Measurements from ENCODE around the gene VEGFA.

Gene VEGFA

GRCh38 chr6:43724914-43725642, 44.9 kb upstream of the VEGFA start:
- no peak overlapping the region for H3K18ac ChIP-seq (ENCODE audit: low read length)
- no peak overlapping the region for H3K56ac ChIP-seq (ENCODE audit: low read length)
- no peak overlapping the region for H3K27ac ChIP-seq (ENCODE audit: low read depth, low read length)
- WGBS (ENCODE audit: extremely low coverage, insufficient coverage, low lambda C conversion rate) = no CpG with 5 or more reads among the region's 17 CpGs
- H3K79me1 ChIP-seq (ENCODE audit: low read length) = no peaks in the 10 kb centered on the region
- no peaks in the 10 kb centered on the region for H3K36me3 ChIP-seq (ENCODE audit: control insufficient read depth, insufficient read depth, low read length)
- no peak overlapping the region for H3K4ac ChIP-seq (ENCODE audit: low read depth, low read length)
- H2BK15ac ChIP-seq (replicated peaks; ENCODE audit: low read depth) = no peak overlapping the region
- H2BK120ac ChIP-seq (ENCODE audit: low read depth, low read length) = no peak overlapping the region
- H3K23ac ChIP-seq (ENCODE audit: low read length) = no peak overlapping the region
- no peak overlapping the region for H3K9ac ChIP-seq (ENCODE audit: low read length)
- no peak overlapping the region for H3K4me3 ChIP-seq (ENCODE audit: low read length)
- H4K5ac ChIP-seq (ENCODE audit: low read length) = no peak overlapping the region
- H3K27me3 ChIP-seq (ENCODE audit: insufficient read depth, low read length, poor library complexity) = no peaks in the 10 kb centered on the region
- H3K79me2 ChIP-seq (ENCODE audit: control insufficient read depth, insufficient read depth, low read length) = no peaks in the 10 kb centered on the region
- H2AK5ac ChIP-seq (ENCODE audit: low read length) = no peak overlapping the region
- no peak for DNase-seq
- no peak overlapping the region for H3K4me2 ChIP-seq (ENCODE audit: low read length)
- H3K4me1 ChIP-seq (ENCODE audit: control insufficient read depth, low read depth, low read length) = no peaks in the 10 kb centered on the region
- no peak overlapping the region for H4K8ac ChIP-seq (ENCODE audit: low read depth, low read length)
- H2BK5ac ChIP-seq (ENCODE audit: low read length) = no peak overlapping the region

- no peak overlapping the region for H3K27ac ChIP-seq (ENCODE audit: low read depth, low read length)
- no peak overlapping the region for H2BK15ac ChIP-seq (replicated peaks; ENCODE audit: low read depth)
- no peak overlapping the region for H3K9ac ChIP-seq (ENCODE audit: low read length)
- H4K5ac ChIP-seq (ENCODE audit: low read length) = no peak overlapping the region
- no peak overlapping the region for H3K18ac ChIP-seq (ENCODE audit: low read length)
- no CpG with 5 or more reads among the region's 7 CpGs for WGBS (ENCODE audit: extremely low coverage, insufficient coverage, low lambda C conversion rate)
- no peaks in the 10 kb centered on the region for H3K79me1 ChIP-seq (ENCODE audit: low read length)
- H4K8ac ChIP-seq (ENCODE audit: low read depth, low read length) = no peak overlapping the region
- H3K27me3 ChIP-seq (ENCODE audit: insufficient read depth, low read length, poor library complexity) = no peaks in the 10 kb centered on the region
- no peak overlapping the region for H3K4me2 ChIP-seq (ENCODE audit: low read length)
- no peak overlapping the region for H2AK5ac ChIP-seq (ENCODE audit: low read length)
- no peak for DNase-seq
- H3K4ac ChIP-seq (ENCODE audit: low read depth, low read length) = no peak overlapping the region
- H3K56ac ChIP-seq (ENCODE audit: low read length) = no peak overlapping the region
- H3K36me3 ChIP-seq (ENCODE audit: control insufficient read depth, insufficient read depth, low read length) = no peaks in the 10 kb centered on the region
- no peak overlapping the region for H2BK120ac ChIP-seq (ENCODE audit: low read depth, low read length)
- peak overlapping the region; percentile 85 for H3K23ac ChIP-seq (ENCODE audit: low read length)
- no peak overlapping the region for H3K4me3 ChIP-seq (ENCODE audit: low read length)
- H3K4me1 ChIP-seq (ENCODE audit: control insufficient read depth, low read depth, low read length) = no peaks in the 10 kb centered on the region
- no peaks in the 10 kb centered on the region for H3K79me2 ChIP-seq (ENCODE audit: control insufficient read depth, insufficient read depth, low read length)
- H2BK5ac ChIP-seq (ENCODE audit: low read length) = no peak overlapping the region
Measured at GRCh38 chr6:43725643-43726580, 44.1 kb upstream of the VEGFA start.

GRCh38 chr6:43727634-43728033, 42.4 kb upstream of the VEGFA start:
- Histone ChIP-seq H3K79me2 (ENCODE audit: control insufficient read depth, insufficient read depth, low read length) (no peaks in the 10 kb centered on the region), H3K27ac (ENCODE audit: low read depth, low read length) (no peak overlapping the region), H2AK5ac (ENCODE audit: low read length) (no peak overlapping the region), H3K4me1 (ENCODE audit: control insufficient read depth, low read depth, low read length) (no peaks in the 10 kb centered on the region), H4K5ac (ENCODE audit: low read length) (no peak overlapping the region), H3K9ac (ENCODE audit: low read length) (no peak overlapping the region), H3K18ac (ENCODE audit: low read length) (no peak overlapping the region), H3K4me2 (ENCODE audit: low read length) (no peak overlapping the region), H3K79me1 (ENCODE audit: low read length) (no peaks in the 10 kb centered on the region), H2BK5ac (ENCODE audit: low read length) (no peak overlapping the region), H3K56ac (ENCODE audit: low read length) (no peak overlapping the region), H3K36me3 (ENCODE audit: control insufficient read depth, insufficient read depth, low read length) (no peaks in the 10 kb centered on the region), H3K4me3 (ENCODE audit: low read length) (no peak overlapping the region), H2BK15ac (replicated peaks; ENCODE audit: low read depth) (no peak overlapping the region), H3K27me3 (ENCODE audit: insufficient read depth, low read length, poor library complexity) (no peaks in the 10 kb centered on the region), H4K8ac (ENCODE audit: low read depth, low read length) (no peak overlapping the region), H2BK120ac (ENCODE audit: low read depth, low read length) (no peak overlapping the region), H3K4ac (ENCODE audit: low read depth, low read length) (no peak overlapping the region), H3K23ac (ENCODE audit: low read length) (no peak overlapping the region)
- whole genome bisulfite sequencing (ENCODE audit: extremely low coverage, insufficient coverage, low lambda C conversion rate) = no CpG with 5 or more reads among the region's 3 CpGs
- no peak for DNase-seq

GRCh38 chr6:43728586-43728985, 41.4 kb upstream of the VEGFA start:
- H3K4me3 ChIP-seq (ENCODE audit: low read length) = no peak overlapping the region
- no peak overlapping the region for H4K5ac ChIP-seq (ENCODE audit: low read length)
- H3K9ac ChIP-seq (ENCODE audit: low read length) = no peak overlapping the region
- H2BK15ac ChIP-seq (replicated peaks; ENCODE audit: low read depth) = no peak overlapping the region
- no peaks in the 10 kb centered on the region for H3K27me3 ChIP-seq (ENCODE audit: insufficient read depth, low read length, poor library complexity)
- H3K56ac ChIP-seq (ENCODE audit: low read length) = no peak overlapping the region
- no peak overlapping the region for H3K27ac ChIP-seq (ENCODE audit: low read depth, low read length)
- H2BK5ac ChIP-seq (ENCODE audit: low read length) = no peak overlapping the region
- no peaks in the 10 kb centered on the region for H3K4me1 ChIP-seq (ENCODE audit: control insufficient read depth, low read depth, low read length)
- no peak overlapping the region for H3K18ac ChIP-seq (ENCODE audit: low read length)
- H4K8ac ChIP-seq (ENCODE audit: low read depth, low read length) = no peak overlapping the region
- no peak overlapping the region for H2AK5ac ChIP-seq (ENCODE audit: low read length)
- no peaks in the 10 kb centered on the region for H3K79me2 ChIP-seq (ENCODE audit: control insufficient read depth, insufficient read depth, low read length)
- no peak overlapping the region for H3K23ac ChIP-seq (ENCODE audit: low read length)
- DNase-seq = no peak
- no peaks in the 10 kb centered on the region for H3K36me3 ChIP-seq (ENCODE audit: control insufficient read depth, insufficient read depth, low read length)
- WGBS (ENCODE audit: extremely low coverage, insufficient coverage, low lambda C conversion rate) = no CpG with 5 or more reads among the region's 2 CpGs
- no peak overlapping the region for H3K4ac ChIP-seq (ENCODE audit: low read depth, low read length)
- no peak overlapping the region for H2BK120ac ChIP-seq (ENCODE audit: low read depth, low read length)
- no peaks in the 10 kb centered on the region for H3K79me1 ChIP-seq (ENCODE audit: low read length)
- H3K4me2 ChIP-seq (ENCODE audit: low read length) = no peak overlapping the region

GRCh38 chr6:43729537-43729936, 40.5 kb upstream of the VEGFA start:
- H3K4me1 ChIP-seq (ENCODE audit: control insufficient read depth, low read depth, low read length) = no peaks in the 10 kb centered on the region
- H3K27ac ChIP-seq (ENCODE audit: low read depth, low read length) = no peak overlapping the region
- H3K4ac ChIP-seq (ENCODE audit: low read depth, low read length) = no peak overlapping the region
- H3K18ac ChIP-seq (ENCODE audit: low read length) = no peak overlapping the region
- H3K27me3 ChIP-seq (ENCODE audit: insufficient read depth, low read length, poor library complexity) = no peaks in the 10 kb centered on the region
- no peak for DNase-seq
- H3K36me3 ChIP-seq (ENCODE audit: control insufficient read depth, insufficient read depth, low read length) = no peaks in the 10 kb centered on the region
- H3K79me2 ChIP-seq (ENCODE audit: control insufficient read depth, insufficient read depth, low read length) = no peaks in the 10 kb centered on the region
- no peak overlapping the region for H2BK15ac ChIP-seq (replicated peaks; ENCODE audit: low read depth)
- H2BK120ac ChIP-seq (ENCODE audit: low read depth, low read length) = no peak overlapping the region
- no peak overlapping the region for H2AK5ac ChIP-seq (ENCODE audit: low read length)
- H3K79me1 ChIP-seq (ENCODE audit: low read length) = no peaks in the 10 kb centered on the region
- H3K4me2 ChIP-seq (ENCODE audit: low read length) = no peak overlapping the region
- no peak overlapping the region for H2BK5ac ChIP-seq (ENCODE audit: low read length)
- no peak overlapping the region for H3K56ac ChIP-seq (ENCODE audit: low read length)
- no peak overlapping the region for H4K8ac ChIP-seq (ENCODE audit: low read depth, low read length)
- H4K5ac ChIP-seq (ENCODE audit: low read length) = no peak overlapping the region
- no CpG with 5 or more reads among the region's 6 CpGs for WGBS (ENCODE audit: extremely low coverage, insufficient coverage, low lambda C conversion rate)
- H3K23ac ChIP-seq (ENCODE audit: low read length) = no peak overlapping the region
- no peak overlapping the region for H3K4me3 ChIP-seq (ENCODE audit: low read length)
- no peak overlapping the region for H3K9ac ChIP-seq (ENCODE audit: low read length)

Measured in mesendoderm (in vitro differentiated cells).